GM20431 (cell line): ENCODE data around the gene MRPS25.
"Not testable (repeated sequence)": the region's sequence is repeated elsewhere in the genome, so short reads cannot be mapped to it uniquely, and the experiment has no call there.

Experiments used
- in situ Hi-C: fragments of 300-500 bp; cut with MseI, MboI; formaldehyde crosslinking; loops from one replicate; pipeline ENCODE4 v1.15.0; 2020; ENCODE audit warnings: low sequenced_read_pairs; ENCODE audit not compliant: unreplicated experiment

The MRPS25 gene

DNA sequence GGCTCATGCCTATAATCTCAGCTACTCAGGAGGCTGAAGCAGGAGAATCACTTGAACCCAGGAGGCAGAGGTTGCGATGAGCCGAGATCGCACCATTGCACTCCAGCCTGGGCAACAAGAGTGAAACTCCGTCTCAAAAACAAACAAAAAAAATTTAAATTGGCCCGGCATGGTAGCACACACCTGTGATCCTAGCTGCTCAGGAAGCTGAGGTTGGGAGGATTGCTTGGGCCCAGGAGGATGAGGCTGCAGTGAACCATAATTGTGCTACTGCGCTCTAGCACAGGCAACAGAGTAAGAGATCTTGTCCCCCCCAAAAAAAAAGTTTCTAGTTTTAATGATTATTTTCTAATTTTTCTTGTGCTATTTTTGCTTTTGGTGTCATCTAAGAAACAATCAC, 65.9 kb downstream of the MRPS25 start:
- in situ Hi-C loops = not testable (repeated sequence)
